NCI-H526 treated with DMSO at 0.1 percent for 48 hours (cell line): Measurements from ENCODE around the gene CAPG.
"Not testable (repeated sequence)": the region's sequence is repeated elsewhere in the genome, so short reads cannot be mapped to it uniquely, and the experiment has no call there.

ENCODE experiments used
- DNase-seq: peaks from one replicate; lab custom pipeline; 2025; lab: John Stamatoyannopoulos, UW

The CAPG gene

GRCh38 chr2:85420536-85421259, 10.5 kb upstream of the CAPG start:
- DNase-seq, result peak; percentile 65

- DNase-seq, result no peak
Measured at GRCh38 chr2:85419009-85419675, 9.0 kb upstream of the CAPG start.

- DNase-seq, result peak; percentile 87
Measured at GRCh38 chr2:85418132-85419008, 8.2 kb upstream of the CAPG start, which contains the start of gene SH2D6. TSS of gene SH2D6 (plus strand) at chr2:85418714. CDS start at chr2:85429466, 10,752 bp downstream.

- no peak for DNase-seq
Measured at GRCh38 chr2:85415980-85416650, 5.9 kb upstream of the CAPG start.

- no peak for DNase-seq
Measured at GRCh38 chr2:85414761-85415553, 4.8 kb upstream of the CAPG start.

GRCh38 chr2:85414421-85414759, 4.2 kb upstream of the CAPG start:
- not testable (repeated sequence) for DNase-seq

- no peak for DNase-seq
Measured at GRCh38 chr2:85413592-85414420, 3.6 kb upstream of the CAPG start.

GRCh38 chr2:85411405-85411748, 1.2 kb upstream of the CAPG start:
- DNase-seq, result no peak

GRCh38 chr2:85410584-85411404, 628 bp upstream of the CAPG start:
- no peak for DNase-seq

GRCh38 chr2:85405201-85406059, 4.7 kb downstream of the CAPG start:
- DNase-seq, result no peak

- no peak for DNase-seq
Measured at GRCh38 chr2:85401844-85402243, 8.3 kb downstream of the CAPG start.

- DNase-seq, result no peak
Measured at GRCh38 chr2:85401464-85401805, 8.7 kb downstream of the CAPG start.

- no peak for DNase-seq
Measured at GRCh38 chr2:85400541-85401463, 9.4 kb downstream of the CAPG start.

- DNase-seq, result no peak
Measured at GRCh38 chr2:85400023-85400422, 10.1 kb downstream of the CAPG start.

- no peak for DNase-seq
Measured at GRCh38 chr2:85399183-85399455, 11.0 kb downstream of the CAPG start.

- DNase-seq, result no peak
Measured at GRCh38 chr2:85398426-85399182, 11.6 kb downstream of the CAPG start.

GRCh38 chr2:85397925-85398331, 12.2 kb downstream of the CAPG start:
- DNase-seq, result no peak
